Adrenal gland (tissue), 5 donors: Measurements from ENCODE around the gene DYNLL2.

Experiments used
- POLR2A ChIP-seq, 2 donors: fragments of 450-650 bp; IDR thresholded peaks; one replicate each; pipeline ENCODE4 v1.6.1; 2017; ENCODE audit warnings: antibody characterized with exemption in 2 of 2, mild to moderate bottlenecking in 2 of 2, moderate library complexity in 1 of 2
- TF ChIP-seq, protein P1 (sequence below), 6 experiments: fragments of 450-650 bp in 4 of 6; fragments of 200-600 bp in 2 of 6; sonication (generic) in 1 of 6; IDR thresholded peaks; 1 replicate in 5 of 6; 2 replicates in 1 of 6; pipeline versions ENCODE4 v1.5.1 to v1.8.0; 2016 to 2021; ENCODE audit warnings: antibody characterized with exemption in 6 of 6, mild to moderate bottlenecking in 2 of 6, moderate library complexity in 1 of 6
- donor health status: DM: no; HTN: no; CAD: no.

GRCh38 chr17:58121925-58122324 is 38.7 kb downstream of the DYNLL2 start:
- TF ChIP-seq, protein P1, sequence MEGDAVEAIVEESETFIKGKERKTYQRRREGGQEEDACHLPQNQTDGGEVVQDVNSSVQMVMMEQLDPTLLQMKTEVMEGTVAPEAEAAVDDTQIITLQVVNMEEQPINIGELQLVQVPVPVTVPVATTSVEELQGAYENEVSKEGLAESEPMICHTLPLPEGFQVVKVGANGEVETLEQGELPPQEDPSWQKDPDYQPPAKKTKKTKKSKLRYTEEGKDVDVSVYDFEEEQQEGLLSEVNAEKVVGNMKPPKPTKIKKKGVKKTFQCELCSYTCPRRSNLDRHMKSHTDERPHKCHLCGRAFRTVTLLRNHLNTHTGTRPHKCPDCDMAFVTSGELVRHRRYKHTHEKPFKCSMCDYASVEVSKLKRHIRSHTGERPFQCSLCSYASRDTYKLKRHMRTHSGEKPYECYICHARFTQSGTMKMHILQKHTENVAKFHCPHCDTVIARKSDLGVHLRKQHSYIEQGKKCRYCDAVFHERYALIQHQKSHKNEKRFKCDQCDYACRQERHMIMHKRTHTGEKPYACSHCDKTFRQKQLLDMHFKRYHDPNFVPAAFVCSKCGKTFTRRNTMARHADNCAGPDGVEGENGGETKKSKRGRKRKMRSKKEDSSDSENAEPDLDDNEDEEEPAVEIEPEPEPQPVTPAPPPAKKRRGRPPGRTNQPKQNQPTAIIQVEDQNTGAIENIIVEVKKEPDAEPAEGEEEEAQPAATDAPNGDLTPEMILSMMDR (IDR thresholded peaks at IDR 0.05) = no peak
- no peak for TF ChIP-seq POLR2A (IDR thresholded peaks at IDR 0.05)
